Stimulated activated CD4-positive, alpha-beta T cell treated with anti-CD3 and anti-CD28 coated beads, Interleukin-2, amount 100 ng/mL, for 24 hours (primary cell): ENCODE data around the gene FIGNL2.
A peak's percentile ranks its signal among the peaks of the same experiment; 100 is the strongest.
"Not testable (repeated sequence)": the region's sequence is repeated elsewhere in the genome, so short reads cannot be mapped to it uniquely, and the experiment has no call there.

Source experiments
- DNase-seq, 2 donors: peaks; one replicate each; pipeline ENCODE4 v3.0.0-alpha.2; 2020

FIGNL2 gene

DNA sequence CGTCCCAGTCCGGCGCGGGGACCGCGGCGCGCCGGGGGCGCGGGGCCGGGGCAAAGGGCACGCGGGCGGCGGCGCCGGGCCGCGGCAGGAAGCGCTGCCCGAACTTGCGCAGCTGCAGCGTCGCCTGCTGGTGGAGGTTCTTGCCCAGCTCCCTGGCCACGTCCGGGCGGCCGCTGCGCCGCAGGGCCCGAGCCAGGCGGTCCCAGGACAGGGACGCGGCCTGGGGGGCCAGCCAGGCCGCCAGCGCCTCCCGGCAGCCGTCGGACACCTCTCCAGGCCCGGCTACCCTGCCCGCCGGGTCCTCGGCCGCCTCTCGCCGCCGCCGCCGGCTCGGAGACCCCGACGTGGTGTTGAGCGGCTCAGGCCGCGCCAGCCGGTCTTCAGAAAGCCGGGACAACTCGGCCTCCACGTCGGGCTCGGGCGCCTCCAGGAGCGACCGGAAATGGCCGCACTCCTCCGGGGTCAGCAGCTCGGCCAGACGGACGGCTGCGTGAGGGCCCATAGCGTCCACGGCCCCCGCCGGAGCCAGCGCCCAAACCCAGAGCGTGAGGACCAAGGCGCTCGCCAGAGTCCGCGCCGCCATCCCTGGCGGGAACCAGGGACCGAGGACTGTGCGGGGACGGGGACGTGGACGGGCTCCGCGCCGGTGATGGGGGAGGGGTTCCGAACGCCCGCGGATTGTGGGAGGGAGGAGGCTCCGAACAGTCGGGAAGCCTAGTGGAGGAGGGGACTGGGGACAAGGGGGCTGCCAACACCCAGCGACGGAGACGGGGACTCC, 34.0 kb downstream of the FIGNL2 start:
- DNase-seq: peak; percentile 70 to 77

- no peak for DNase-seq
Measured at GRCh38 chr12:51813931-51814310, 34.6 kb downstream of the FIGNL2 start.

- no peak for DNase-seq
Measured at GRCh38 chr12:51812871-51813270, 35.6 kb downstream of the FIGNL2 start.

- DNase-seq: no peak
Measured at GRCh38 chr12:51811203-51812202, 37.0 kb downstream of the FIGNL2 start.

GRCh38 chr12:51809193-51809592, 39.3 kb downstream of the FIGNL2 start:
- DNase-seq: no peak

DNA sequence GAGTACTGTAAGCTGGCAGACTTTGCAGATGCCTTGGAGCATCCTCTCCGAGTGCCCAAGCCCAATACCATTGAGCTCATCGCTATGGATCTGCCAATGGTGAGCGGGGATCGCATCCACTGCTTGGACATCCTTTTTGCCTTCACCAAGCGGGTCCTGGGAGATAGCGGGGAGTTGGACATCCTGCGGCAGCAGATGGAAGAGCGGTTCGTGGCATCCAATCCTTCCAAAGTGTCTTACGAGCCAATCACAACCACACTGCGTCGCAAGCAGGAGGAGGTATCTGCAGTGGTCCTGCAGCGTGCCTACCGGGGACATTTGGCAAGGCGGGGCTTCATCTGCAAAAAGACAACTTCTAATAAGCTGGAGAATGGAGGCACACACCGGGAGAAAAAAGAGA, 41.6 kb downstream of the FIGNL2 start:
- DNase-seq: no peak

DNA sequence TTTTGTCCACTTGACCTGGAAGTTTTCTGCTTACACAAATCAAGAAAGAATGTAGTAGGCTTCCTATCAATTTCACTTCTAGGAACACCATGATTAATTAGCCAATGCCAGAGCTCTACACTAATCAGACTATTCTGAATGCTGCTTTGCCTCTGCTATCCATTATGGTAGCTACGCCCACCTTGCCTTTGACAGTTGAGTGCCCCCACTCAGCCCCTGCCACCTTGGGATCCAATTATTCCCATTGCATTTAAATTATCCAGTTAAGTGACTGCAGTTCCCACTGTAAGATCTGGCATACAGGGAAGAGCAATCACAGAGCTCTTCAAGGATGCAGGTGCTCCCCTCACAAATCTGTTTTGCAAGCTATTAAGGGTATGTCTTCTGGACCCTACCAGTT, 47.5 kb downstream of the FIGNL2 start:
- DNase-seq: no peak

- DNase-seq: no peak
Measured at GRCh38 chr12:51798501-51798900, 50.0 kb downstream of the FIGNL2 start.

GRCh38 chr12:51798051-51798450, 50.5 kb downstream of the FIGNL2 start:
- not testable (repeated sequence) for DNase-seq

GRCh38 chr12:51797301-51797700, 51.2 kb downstream of the FIGNL2 start:
- no peak for DNase-seq

DNA sequence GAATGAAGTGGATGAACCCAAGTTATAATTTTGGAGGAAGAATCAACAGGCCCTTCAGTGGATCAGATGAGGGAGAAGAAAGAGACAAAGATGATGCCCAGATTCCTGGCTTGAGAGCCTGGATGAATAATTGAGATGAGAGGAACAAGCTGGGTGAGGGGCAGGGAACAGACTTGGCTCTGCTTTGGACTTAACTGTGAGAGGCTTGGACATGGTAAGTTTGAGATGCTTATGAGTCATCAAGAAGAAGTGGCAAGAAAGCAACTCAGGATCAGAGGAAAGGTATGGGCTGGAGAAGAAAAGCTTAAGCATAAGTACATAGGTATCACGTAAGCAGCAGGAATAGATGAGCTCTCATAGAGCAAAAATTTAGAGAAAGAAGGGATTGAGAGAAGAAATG, 55.3 kb downstream of the FIGNL2 start:
- no peak for DNase-seq

GRCh38 chr12:51792417-51792816, 56.1 kb downstream of the FIGNL2 start:
- no peak for DNase-seq

DNA sequence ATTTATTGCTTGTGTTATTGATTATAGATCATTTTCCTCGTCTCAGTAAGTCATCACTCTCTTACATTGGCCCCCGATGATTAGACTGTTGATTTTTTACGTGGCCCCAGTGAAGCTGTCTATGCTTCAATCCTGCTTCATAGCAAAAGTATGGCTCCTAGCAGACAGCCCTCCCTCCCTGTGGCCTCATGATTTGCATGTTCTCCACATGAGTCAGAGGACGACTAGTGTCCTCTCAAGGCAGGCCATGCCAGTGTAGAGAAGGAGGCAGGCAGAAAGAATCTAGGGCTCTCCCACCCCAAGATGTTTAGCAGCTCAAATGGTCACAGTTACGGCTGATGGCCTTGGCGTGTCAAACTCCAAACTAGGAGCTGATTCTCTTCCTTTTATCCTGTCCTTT, 59.6 kb downstream of the FIGNL2 start:
- DNase-seq: no peak

GRCh38 chr12:51785906-51786305, 62.6 kb downstream of the FIGNL2 start:
- no peak for DNase-seq

- no peak for DNase-seq
Measured at GRCh38 chr12:51784688-51785087, 63.8 kb downstream of the FIGNL2 start.

- no peak for DNase-seq
Measured at GRCh38 chr12:51779876-51780275, 68.6 kb downstream of the FIGNL2 start.

- DNase-seq: no peak
Measured at GRCh38 chr12:51777973-51778372, 70.5 kb downstream of the FIGNL2 start.

- DNase-seq: no peak
Measured at GRCh38 chr12:51777457-51777856, 71.1 kb downstream of the FIGNL2 start.

DNA sequence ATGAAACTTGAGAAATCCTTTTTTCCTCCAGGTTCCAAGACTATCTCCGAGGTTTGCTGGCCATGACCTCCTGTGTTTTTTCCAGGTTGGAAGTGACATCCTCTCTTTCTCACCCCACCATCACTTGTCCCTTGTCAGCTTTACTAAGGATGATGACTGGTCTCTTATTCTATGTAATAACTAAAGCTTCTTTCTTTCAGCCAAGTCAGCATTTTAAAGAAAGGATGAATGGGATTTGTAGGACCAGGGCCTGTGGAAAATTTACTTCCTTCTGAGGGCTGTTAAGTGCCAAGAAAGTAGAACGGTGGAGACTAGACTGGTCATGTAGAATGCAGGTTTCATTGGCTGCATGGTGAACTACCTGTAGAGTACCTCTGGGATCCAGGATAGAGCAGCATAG, 73.6 kb downstream of the FIGNL2 start:
- DNase-seq: no peak

GRCh38 chr12:51773145-51773869, 75.2 kb downstream of the FIGNL2 start:
- DNase-seq: no peak

GRCh38 chr12:51771008-51771407, 77.5 kb downstream of the FIGNL2 start:
- DNase-seq: no peak
